Panc1 (cell line): ENCODE data around the gene EGFL7. TPM values are rescaled to one million over a fixed set of nuclear protein-coding genes. Genes with fewer than 3 reads are reported as not detected.
A peak's percentile ranks its signal among the peaks of the same experiment; 100 is the strongest.

Experiments used
- ATAC-seq: fragments of 200-7000 bp; cut with Tn5 transposase; 2 replicates; pipeline ENCODE4 v1.9.1; 2020; ENCODE audit warnings: mild to moderate bottlenecking, moderate library complexity
- BruUV-seq: library from RNA; stranded (reverse); fragments of 400-500 nt; replicated peaks from 2 replicates; lab custom pipeline; 2021; lab: Mats Ljungman, UMichigan
- CTCF ChIA-PET: fragments of 300-600 bp; sonication (Branson Sonifier 250); formaldehyde crosslinking; loops from one replicate; lab custom pipeline; 2022; ENCODE audit warnings: antibody characterized with exemption; lab: Charles Lee
- POLR2A ChIA-PET: fragments of 300-600 bp; sonication (Branson Sonifier 250); formaldehyde crosslinking; loops from one replicate; lab custom pipeline; 2022; ENCODE audit warnings: antibody characterized with exemption; lab: Charles Lee
- DNase-seq: peaks from one replicate; pipeline ENCODE4 v3.0.0-alpha.2; 2010; ENCODE audit warnings: low read depth, low spot score
- H3K27ac ChIP-seq: 2 replicates; pipeline ENCODE4 v1.5.1; 2011; ENCODE audit warnings: mild to moderate bottlenecking, low read length, inconsistent platforms
- H3K27me3 ChIP-seq: fragments of 200-500 bp; sonication (Bioruptor generic); 2 replicates; pipeline ENCODE4 v1.6.0; 2014; ENCODE audit warnings: low read length, inconsistent platforms; ENCODE audit not compliant: control insufficient read depth, insufficient read depth
- H3K36me3 ChIP-seq: fragments of 200-500 bp; sonication (Bioruptor generic); 2 replicates; pipeline ENCODE4 v1.5.1; 2014; ENCODE audit warnings: inconsistent platforms, mild to moderate bottlenecking, low read length, moderate library complexity; ENCODE audit not compliant: control insufficient read depth, insufficient read depth
- H3K4me1 ChIP-seq: 2 replicates; pipeline ENCODE4 v1.5.1; 2011; ENCODE audit warnings: inconsistent platforms, mild to moderate bottlenecking, low read length, moderate library complexity; ENCODE audit not compliant: control insufficient read depth, insufficient read depth
- H3K4me3 ChIP-seq, 2 experiments: 2 replicates each; pipeline ENCODE4 v1.5.1; 2011 to 2012; ENCODE audit warnings: low read depth in 2 of 2, low read length in 2 of 2, mild to moderate bottlenecking in 2 of 2, inconsistent platforms in 1 of 2, moderate library complexity in 1 of 2
- H3K9me3 ChIP-seq: fragments of 200-500 bp; sonication (Bioruptor generic); 2 replicates; pipeline ENCODE4 v1.5.1; 2014; ENCODE audit warnings: low read depth, mild to moderate bottlenecking, inconsistent platforms, low read length, moderate library complexity; ENCODE audit not compliant: control insufficient read depth, insufficient read depth
- POLR2AphosphoS5 ChIP-seq: IDR thresholded peaks from 2 replicates; pipeline ENCODE4 v1.6.1; 2012; ENCODE audit warnings: mild to moderate bottlenecking, low read depth, low read length, moderate library complexity
- SIN3A ChIP-seq: IDR thresholded peaks from 2 replicates; pipeline ENCODE4 v1.6.1; 2012; ENCODE audit warnings: low read depth, mild to moderate bottlenecking, low read length, moderate library complexity, borderline replicate concordance; ENCODE audit not compliant: insufficient read depth
- TCF7L2 ChIP-seq: IDR thresholded peaks from 2 replicates; pipeline ENCODE4 v1.6.1; 2011; ENCODE audit warnings: mild to moderate bottlenecking, low read depth, low read length, inconsistent platforms
- in situ Hi-C: cut with HindIII; loops from 2 replicates; pipeline ENCODE4 v1.10.0; 2016; ENCODE audit warnings: low sequenced_read_pairs, low pct_unique_long_range_greater_than_20kb
- intact Hi-C: fragments of 100-400 bp; cut with micrococcal nuclease; formaldehyde crosslinking; loops from one replicate; pipeline ENCODE4 v1.10.0; 2022; ENCODE audit not compliant: unreplicated experiment
- total RNA-seq: library from RNA; stranded (reverse); gene quantifications from one replicate; pipeline ENCODE4 v1.2.1, GENCODE V29; 2021; ENCODE audit not compliant: unreplicated experiment
- TF ChIP-seq, protein P1 (sequence below): fragments of 450-650 bp; IDR thresholded peaks from 2 replicates; pipeline ENCODE4 v1.5.1; 2017; ENCODE audit warnings: mild to moderate bottlenecking
- TF ChIP-seq, protein P2 (sequence below), 2 experiments: IDR thresholded peaks; 2 replicates each; pipeline ENCODE4 v1.6.1; 2011 to 2012; ENCODE audit warnings: low read depth in 2 of 2, control low read depth in 1 of 2, low read length in 1 of 2, mild to moderate bottlenecking in 1 of 2, moderate library complexity in 1 of 2; ENCODE audit not compliant: insufficient read depth in 1 of 2

EGFL7 gene
- total RNA-seq, 1 experiment from 2014 or later = 42.3 TPM

GRCh38 chr9:136665704-136666371, 3.1 kb downstream of the EGFL7 start:
- Histone ChIP-seq H3K27ac (no peak overlapping the region), H3K4me1 (peaks cover 34% of the 10 kb centered on the region), H3K36me3 (no peaks in the 10 kb centered on the region), H3K4me3 (peak overlapping the region; percentile 34 to 40), H3K9me3 (no peaks in the 10 kb centered on the region), H3K27me3 (no peaks in the 10 kb centered on the region)
- in situ Hi-C loops = no loop called here
- TF ChIP-seq SIN3A = no peak
- TF ChIP-seq, protein P1, sequence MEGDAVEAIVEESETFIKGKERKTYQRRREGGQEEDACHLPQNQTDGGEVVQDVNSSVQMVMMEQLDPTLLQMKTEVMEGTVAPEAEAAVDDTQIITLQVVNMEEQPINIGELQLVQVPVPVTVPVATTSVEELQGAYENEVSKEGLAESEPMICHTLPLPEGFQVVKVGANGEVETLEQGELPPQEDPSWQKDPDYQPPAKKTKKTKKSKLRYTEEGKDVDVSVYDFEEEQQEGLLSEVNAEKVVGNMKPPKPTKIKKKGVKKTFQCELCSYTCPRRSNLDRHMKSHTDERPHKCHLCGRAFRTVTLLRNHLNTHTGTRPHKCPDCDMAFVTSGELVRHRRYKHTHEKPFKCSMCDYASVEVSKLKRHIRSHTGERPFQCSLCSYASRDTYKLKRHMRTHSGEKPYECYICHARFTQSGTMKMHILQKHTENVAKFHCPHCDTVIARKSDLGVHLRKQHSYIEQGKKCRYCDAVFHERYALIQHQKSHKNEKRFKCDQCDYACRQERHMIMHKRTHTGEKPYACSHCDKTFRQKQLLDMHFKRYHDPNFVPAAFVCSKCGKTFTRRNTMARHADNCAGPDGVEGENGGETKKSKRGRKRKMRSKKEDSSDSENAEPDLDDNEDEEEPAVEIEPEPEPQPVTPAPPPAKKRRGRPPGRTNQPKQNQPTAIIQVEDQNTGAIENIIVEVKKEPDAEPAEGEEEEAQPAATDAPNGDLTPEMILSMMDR = peak; percentile 37; the same call in 1 of the 2 replicates
- ChIA-PET POLR2A (no interaction called here), CTCF (interaction anchor here (0.8 kb wide), 1 partner anchor 29 kb away, joined by 3 read pairs; no protein-coding TSS in a partner anchor)
- ATAC-seq (peak; percentile 37), DNase-seq (no peak)
- no TSS peak for BruUV-seq
- intact Hi-C loops = no loop called here

GRCh38 chr9:136666372-136667213, 3.9 kb downstream of the EGFL7 start:
- no peak for DNase-seq
- TF ChIP-seq, protein P1 = no peak
- no peak for TF ChIP-seq TCF7L2
- no peak for TF ChIP-seq SIN3A
- TF ChIP-seq, protein P2, sequence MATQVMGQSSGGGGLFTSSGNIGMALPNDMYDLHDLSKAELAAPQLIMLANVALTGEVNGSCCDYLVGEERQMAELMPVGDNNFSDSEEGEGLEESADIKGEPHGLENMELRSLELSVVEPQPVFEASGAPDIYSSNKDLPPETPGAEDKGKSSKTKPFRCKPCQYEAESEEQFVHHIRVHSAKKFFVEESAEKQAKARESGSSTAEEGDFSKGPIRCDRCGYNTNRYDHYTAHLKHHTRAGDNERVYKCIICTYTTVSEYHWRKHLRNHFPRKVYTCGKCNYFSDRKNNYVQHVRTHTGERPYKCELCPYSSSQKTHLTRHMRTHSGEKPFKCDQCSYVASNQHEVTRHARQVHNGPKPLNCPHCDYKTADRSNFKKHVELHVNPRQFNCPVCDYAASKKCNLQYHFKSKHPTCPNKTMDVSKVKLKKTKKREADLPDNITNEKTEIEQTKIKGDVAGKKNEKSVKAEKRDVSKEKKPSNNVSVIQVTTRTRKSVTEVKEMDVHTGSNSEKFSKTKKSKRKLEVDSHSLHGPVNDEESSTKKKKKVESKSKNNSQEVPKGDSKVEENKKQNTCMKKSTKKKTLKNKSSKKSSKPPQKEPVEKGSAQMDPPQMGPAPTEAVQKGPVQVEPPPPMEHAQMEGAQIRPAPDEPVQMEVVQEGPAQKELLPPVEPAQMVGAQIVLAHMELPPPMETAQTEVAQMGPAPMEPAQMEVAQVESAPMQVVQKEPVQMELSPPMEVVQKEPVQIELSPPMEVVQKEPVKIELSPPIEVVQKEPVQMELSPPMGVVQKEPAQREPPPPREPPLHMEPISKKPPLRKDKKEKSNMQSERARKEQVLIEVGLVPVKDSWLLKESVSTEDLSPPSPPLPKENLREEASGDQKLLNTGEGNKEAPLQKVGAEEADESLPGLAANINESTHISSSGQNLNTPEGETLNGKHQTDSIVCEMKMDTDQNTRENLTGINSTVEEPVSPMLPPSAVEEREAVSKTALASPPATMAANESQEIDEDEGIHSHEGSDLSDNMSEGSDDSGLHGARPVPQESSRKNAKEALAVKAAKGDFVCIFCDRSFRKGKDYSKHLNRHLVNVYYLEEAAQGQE (IDR thresholded peaks at IDR 0.05; ENCODE audit: insufficient read depth in 1 of 2, low read depth in 2 of 2, low read length in 1 of 2) = no peak
- TF ChIP-seq POLR2AphosphoS5 = no peak
- POLR2A ChIA-PET = interaction anchor here (0.6 kb wide), 1 partner anchor 247 kb away, joined by 3 read pairs; no protein-coding TSS in a partner anchor
- in situ Hi-C loops = no loop called here
- 0 out of 2 replicates have a peak overlapping the region, but pooled peaks have one; percentile 7 for H3K27ac ChIP-seq
- CTCF ChIA-PET = no interaction called here
- ATAC-seq = no peak
- no peaks in the 10 kb centered on the region for H3K36me3 ChIP-seq
- no TSS peak for BruUV-seq
- H3K4me1 ChIP-seq = peaks cover 39% of the 10 kb centered on the region
- intact Hi-C loops = no loop called here
- H3K4me3 ChIP-seq = peak overlapping the region; percentile 34 to 38
- H3K9me3 ChIP-seq = no peaks in the 10 kb centered on the region
- H3K27me3 ChIP-seq = no peaks in the 10 kb centered on the region
